ENCODE data around the gene CELA2A.
"Not testable (repeated sequence)": the region's sequence is repeated elsewhere in the genome, so short reads cannot be mapped to it uniquely, and the experiment has no call there.

DNA sequence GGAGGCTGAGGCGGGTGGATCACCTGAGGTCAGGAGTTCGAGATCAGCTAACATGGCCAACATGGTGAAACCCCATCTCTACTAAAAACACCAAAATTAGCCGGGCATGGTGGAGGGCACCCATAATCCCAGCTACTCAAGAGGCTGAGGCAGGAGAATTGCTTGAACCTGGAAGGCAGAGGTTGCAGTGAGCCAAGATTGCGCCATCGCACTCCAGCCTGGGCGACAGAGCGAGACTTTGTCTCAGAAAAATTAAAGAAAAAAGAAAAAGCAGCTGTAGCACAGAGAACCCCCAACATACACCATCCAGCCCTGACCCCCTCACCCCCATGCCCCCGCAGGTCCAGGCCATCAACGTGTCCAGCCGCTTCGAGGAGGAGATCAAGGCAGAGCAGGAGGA, 28.3 kb upstream of the CELA2A start:
- TF ChIP-seq, protein P1, sequence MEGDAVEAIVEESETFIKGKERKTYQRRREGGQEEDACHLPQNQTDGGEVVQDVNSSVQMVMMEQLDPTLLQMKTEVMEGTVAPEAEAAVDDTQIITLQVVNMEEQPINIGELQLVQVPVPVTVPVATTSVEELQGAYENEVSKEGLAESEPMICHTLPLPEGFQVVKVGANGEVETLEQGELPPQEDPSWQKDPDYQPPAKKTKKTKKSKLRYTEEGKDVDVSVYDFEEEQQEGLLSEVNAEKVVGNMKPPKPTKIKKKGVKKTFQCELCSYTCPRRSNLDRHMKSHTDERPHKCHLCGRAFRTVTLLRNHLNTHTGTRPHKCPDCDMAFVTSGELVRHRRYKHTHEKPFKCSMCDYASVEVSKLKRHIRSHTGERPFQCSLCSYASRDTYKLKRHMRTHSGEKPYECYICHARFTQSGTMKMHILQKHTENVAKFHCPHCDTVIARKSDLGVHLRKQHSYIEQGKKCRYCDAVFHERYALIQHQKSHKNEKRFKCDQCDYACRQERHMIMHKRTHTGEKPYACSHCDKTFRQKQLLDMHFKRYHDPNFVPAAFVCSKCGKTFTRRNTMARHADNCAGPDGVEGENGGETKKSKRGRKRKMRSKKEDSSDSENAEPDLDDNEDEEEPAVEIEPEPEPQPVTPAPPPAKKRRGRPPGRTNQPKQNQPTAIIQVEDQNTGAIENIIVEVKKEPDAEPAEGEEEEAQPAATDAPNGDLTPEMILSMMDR (conservative IDR thresholded peaks at IDR 0.05; ENCODE audit: low read depth, low read length) = not testable (repeated sequence)
- not testable (repeated sequence) for TF ChIP-seq EZH2 (IDR thresholded peaks at IDR 0.05; ENCODE audit: borderline replicate concordance, low read depth, low read length, poor library complexity, severe bottlenecking)

All from A673 (cell line).